ENCODE results near the gene BFSP1.

The BFSP1 gene

GRCh38 chr20:17463711-17464110 lies 67.5 kb downstream of the BFSP1 start:
- H3K36me3 ChIP-seq (ENCODE audit: control insufficient read depth in 2 of 2, insufficient read depth in 1 of 2, low read length in 2 of 2): no peaks in the 10 kb centered on the region
- no peak overlapping the region for H3K4me3 ChIP-seq (ENCODE audit: low read depth, low read length)
- no peak for TF ChIP-seq ZNF76 (tag by site-specific recombination; IDR thresholded peaks at IDR 0.05; ENCODE audit: borderline replicate concordance, low read depth)
- TF ChIP-seq ZNF37A (tag by site-specific recombination; IDR thresholded peaks at IDR 0.05): no peak
- TF ChIP-seq KLF16 (tag by site-specific recombination; IDR thresholded peaks at IDR 0.05): no peak
- TF ChIP-seq ZBTB7A (tag by site-specific recombination; IDR thresholded peaks at IDR 0.05; ENCODE audit: low read depth): no peak
- no peak for TF ChIP-seq BCL11A (tag by site-specific recombination; IDR thresholded peaks at IDR 0.05; ENCODE audit: low read depth)
- no peak for TF ChIP-seq YY2 (tag by site-specific recombination; IDR thresholded peaks at IDR 0.05)
- no peak for TF ChIP-seq ZNF157 (tag by site-specific recombination; IDR thresholded peaks at IDR 0.05)
- H3K4me1 ChIP-seq (ENCODE audit: control insufficient read depth, insufficient read depth, low read length): no peaks in the 10 kb centered on the region
- ChIA-PET CTCF (no interaction called here), POLR2A (no interaction called here)
- no peak overlapping the region for H3K27ac ChIP-seq (ENCODE audit: extremely low read depth, low read depth, low read length)
- H3K9me3 ChIP-seq (ENCODE audit: control insufficient read depth, insufficient read depth, low read depth, low read length): no peaks in the 10 kb centered on the region

- Histone ChIP-seq H3K27ac (ENCODE audit: extremely low read depth, low read depth, low read length) (no peak overlapping the region), H3K4me1 (ENCODE audit: control insufficient read depth, insufficient read depth, low read length) (no peaks in the 10 kb centered on the region), H3K36me3 (ENCODE audit: control insufficient read depth in 2 of 2, insufficient read depth in 1 of 2, low read length in 2 of 2) (no peaks in the 10 kb centered on the region), H3K4me3 (ENCODE audit: low read depth, low read length) (no peak overlapping the region), H3K9me3 (ENCODE audit: control insufficient read depth, insufficient read depth, low read depth, low read length) (no peaks in the 10 kb centered on the region)
- TF ChIP-seq ZNF148 (tag by site-specific recombination; IDR thresholded peaks at IDR 0.05; ENCODE audit: borderline replicate concordance) (no peak), ZNF292 (tag by site-specific recombination; IDR thresholded peaks at IDR 0.05; ENCODE audit: borderline replicate concordance, low read depth) (no peak), ZNF623 (tag by site-specific recombination; IDR thresholded peaks at IDR 0.05) (no peak), ZNF211 (tag by site-specific recombination; IDR thresholded peaks at IDR 0.05; ENCODE audit: low read depth) (no peak), ZNF596 (tag by site-specific recombination; IDR thresholded peaks at IDR 0.05) (no peak), ZNF416 (tag by site-specific recombination; IDR thresholded peaks at IDR 0.05) (no peak), ZNF140 (tag by site-specific recombination; IDR thresholded peaks at IDR 0.05) (no peak), GLI2 (tag by site-specific recombination; IDR thresholded peaks at IDR 0.05; ENCODE audit: borderline replicate concordance, low read depth) (no peak), ZNF449 (tag by site-specific recombination; IDR thresholded peaks at IDR 0.05) (no peak), OSR2 (tag by site-specific recombination; IDR thresholded peaks at IDR 0.05) (no peak), ZNF274 (IDR thresholded peaks at IDR 0.05; ENCODE audit: low read length) (no peak), ZNF274 (tag by site-specific recombination; IDR thresholded peaks at IDR 0.05; ENCODE audit: borderline replicate concordance) (no peak), HOXD13 (CRISPR knock-in tag; IDR thresholded peaks at IDR 0.05; ENCODE audit: borderline replicate concordance) (no peak), ZFP37 (tag by site-specific recombination; IDR thresholded peaks at IDR 0.05) (no peak), HOXA7 (CRISPR knock-in tag; IDR thresholded peaks at IDR 0.05; ENCODE audit: borderline replicate concordance) (no peak)
- ChIA-PET POLR2A (no interaction called here), CTCF (interaction anchor here (1.0 kb wide), 1 partner anchor 30 kb away, joined by 3 read pairs; no protein-coding TSS in a partner anchor)
These were observed 69.2 kb downstream of the BFSP1 start for GRCh38 chr20:17461941-17462340.
